GM12874 (cell line): Measurements from ENCODE around the gene GALNT9.
A peak's percentile ranks its signal among the peaks of the same experiment; 100 is the strongest.

Source experiments
- CTCF ChIP-seq: IDR thresholded peaks from 2 replicates; pipeline ENCODE4 v1.5.1; 2011; ENCODE audit warnings: low read depth, mild to moderate bottlenecking, control low read depth, low read length, moderate library complexity; ENCODE audit not compliant: insufficient read depth

Gene GALNT9

GRCh38 chr12:132156573-132157325 lies 172.6 kb downstream of the GALNT9 start:
- TF ChIP-seq CTCF: no peak

DNA sequence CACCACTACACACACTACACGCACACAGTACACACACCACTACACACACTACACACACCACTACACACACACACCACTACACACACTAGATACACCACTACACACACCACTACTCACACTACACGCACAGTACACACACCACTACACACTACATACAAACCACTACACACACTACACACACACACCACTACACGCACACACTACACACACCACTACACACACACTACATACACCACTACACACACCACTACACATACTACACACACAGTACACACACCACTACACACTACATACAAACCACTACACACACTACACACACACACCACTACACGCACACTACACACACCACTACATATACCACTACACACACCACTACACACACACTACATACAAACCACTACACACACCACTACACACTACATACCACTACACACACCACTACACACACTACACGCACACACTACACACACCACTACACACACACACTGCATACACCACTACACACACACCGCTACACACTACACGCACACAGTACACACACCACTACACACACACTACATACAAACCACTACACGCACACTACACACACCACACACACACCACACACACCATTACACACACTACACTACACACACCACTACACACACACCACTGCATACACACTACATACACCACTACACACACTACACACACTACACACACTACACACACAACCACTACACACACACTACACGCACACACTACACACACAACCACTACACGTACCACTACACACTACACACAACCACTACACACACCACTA lies 173.4 kb downstream of the GALNT9 start:
- TF ChIP-seq CTCF: no peak

DNA sequence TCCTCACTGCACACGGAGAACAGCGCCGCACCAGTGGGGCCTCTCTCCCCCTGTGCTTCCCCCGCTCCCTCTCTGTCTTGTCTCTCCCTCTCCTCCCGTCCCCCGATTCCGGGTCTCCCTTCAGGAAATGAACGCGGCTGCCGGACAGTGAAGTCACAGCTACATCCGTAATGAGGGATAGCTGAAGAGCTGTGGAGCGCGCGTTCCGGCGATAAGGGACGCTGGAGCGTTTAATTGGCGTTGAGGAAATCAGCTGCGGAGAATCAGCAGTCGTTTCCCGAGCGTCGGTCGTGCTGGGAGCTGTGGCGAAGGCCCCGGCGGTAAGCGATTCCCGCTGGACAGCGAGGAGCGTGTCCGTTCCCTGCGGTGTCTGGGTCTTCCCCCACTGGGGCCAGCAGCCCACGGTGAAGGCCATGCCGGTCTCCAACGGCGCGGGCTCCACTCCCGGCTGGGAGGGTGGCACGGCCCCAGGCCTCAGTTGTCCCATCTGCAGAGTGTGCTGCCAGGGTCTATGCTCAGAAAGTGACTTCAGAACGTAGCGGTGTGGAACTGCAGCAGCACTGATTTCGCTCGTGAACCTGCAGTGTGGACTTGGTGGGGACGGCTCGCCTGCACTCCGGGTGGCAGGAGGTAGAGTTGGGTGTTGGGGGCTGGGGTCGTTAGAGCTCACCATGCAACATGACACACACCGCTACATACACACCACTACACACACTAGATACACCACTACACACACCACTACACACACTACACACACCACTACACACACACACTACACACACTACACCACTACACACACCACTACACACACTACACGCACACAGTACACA lies 174.2 kb downstream of the GALNT9 start:
- no peak for TF ChIP-seq CTCF

- no peak for TF ChIP-seq CTCF
Measured at GRCh38 chr12:132154341-132154761, 175.0 kb downstream of the GALNT9 start.

DNA sequence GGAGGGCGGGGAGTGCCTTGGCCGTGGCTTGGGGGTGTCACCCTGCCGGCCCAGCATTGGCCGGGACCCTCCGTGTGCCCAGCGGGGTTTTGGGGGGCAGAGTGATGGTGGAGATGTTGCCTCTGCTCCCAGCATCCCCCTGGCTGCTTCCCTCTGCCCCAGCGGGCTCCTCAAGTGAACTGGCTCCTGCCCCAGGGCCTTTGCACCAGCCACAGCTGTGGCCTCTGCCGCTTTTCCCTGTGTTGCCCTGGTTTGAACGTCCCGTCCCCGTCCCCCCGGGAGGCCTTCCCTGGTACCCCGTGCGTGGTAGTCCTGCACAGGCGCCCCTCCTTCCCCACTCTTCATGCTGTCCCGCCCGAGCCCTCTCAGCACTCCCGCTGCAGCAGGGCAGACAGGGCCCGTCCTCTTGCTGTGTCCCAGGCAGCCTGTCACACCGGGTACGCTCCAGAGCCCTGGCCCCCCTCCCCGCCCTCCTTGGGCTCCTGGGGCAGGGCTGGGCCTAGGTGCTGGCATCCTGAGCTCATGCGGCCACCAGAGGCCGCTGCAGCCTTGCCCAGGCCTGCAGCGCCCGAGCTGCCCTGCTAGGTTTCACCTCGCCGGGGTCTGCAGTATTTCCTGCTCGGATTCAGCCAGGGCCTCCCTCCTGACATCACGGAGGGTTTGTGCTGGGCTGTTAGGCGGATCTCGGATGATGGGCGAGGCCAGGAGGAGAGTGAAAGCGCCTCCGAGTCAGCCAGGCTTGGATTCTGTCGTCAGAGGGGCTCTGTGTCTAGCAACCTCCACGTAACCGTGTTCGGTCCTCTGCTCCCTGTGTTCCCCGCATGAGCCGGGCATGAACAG lies 175.7 kb downstream of the GALNT9 start:
- TF ChIP-seq CTCF: peak; percentile 98

DNA sequence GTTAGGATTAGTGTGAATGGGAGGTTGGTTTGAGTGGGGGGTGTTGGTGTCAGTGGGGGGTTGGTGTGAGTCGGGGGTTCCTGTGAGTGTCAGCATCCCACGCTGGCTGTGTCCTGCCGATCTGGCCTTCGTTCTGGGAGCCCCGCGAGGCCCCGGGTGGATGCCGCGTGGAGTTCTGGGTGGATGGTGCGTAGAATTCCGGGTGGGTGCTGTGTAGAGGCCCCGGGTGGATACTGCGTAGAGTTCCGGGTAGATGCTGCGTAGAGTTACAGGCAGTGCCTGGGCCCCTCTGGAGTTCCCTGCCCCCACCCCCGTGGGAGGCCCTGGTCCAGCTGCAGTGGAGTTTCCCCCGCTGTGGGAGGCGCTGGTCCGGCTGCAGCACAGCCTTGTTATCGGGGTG lies 176.4 kb downstream of the GALNT9 start:
- no peak for TF ChIP-seq CTCF

GRCh38 chr12:132152411-132152821 lies 177.0 kb downstream of the GALNT9 start:
- no peak for TF ChIP-seq CTCF
